GM21737 (cell line): ENCODE data around the gene CABLES1.
A peak's percentile ranks its signal among the peaks of the same experiment; 100 is the strongest.

ENCODE experiments used
- ATAC-seq: cut with Tn5 transposase; IDR thresholded peaks from one replicate; pipeline ENCODE4 v1.9.1; 2021; ENCODE audit warnings: mild to moderate bottlenecking, moderate library complexity; ENCODE audit not compliant: unreplicated experiment

The CABLES1 gene

DNA sequence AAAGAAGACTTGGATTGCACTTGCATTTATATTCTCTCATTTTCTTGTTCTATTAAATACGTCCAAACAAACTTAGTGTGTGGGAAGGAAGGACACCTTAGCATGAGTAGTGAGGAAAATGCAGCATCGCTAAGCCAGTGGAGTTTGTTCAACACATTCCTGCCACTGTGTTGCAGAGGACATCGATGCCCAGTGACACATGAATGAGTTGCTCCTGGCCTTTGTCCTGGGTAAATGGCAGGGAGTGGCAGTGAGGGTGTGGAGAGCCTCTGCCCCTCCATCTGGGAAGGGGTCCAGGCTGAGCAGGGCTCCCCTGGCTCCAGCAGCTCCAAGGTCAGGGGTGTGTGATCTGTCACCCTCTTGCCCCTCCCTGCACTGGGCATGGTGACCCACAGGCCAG lies 75.9 kb downstream of the CABLES1 start:
- ATAC-seq: no peak

DNA sequence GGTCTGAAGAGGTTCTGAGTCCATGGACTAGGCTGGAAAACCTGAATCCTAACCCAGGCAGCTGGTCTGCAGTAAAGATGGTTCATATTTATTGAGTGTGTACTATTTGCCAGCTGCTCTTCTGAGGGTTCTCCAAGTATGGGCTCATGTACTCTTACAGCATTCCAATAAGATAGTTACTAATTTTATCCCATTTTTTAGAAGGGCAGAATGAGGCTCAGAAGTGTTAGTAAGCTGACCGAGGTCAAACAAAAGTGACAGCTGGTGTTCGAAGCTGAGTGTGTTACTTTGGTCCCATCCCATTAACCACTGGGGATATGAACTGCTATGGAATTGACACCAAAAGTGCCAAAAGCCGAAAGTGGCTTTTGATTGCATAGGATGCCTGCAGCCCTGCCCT lies 76.9 kb downstream of the CABLES1 start:
- no peak for ATAC-seq

DNA sequence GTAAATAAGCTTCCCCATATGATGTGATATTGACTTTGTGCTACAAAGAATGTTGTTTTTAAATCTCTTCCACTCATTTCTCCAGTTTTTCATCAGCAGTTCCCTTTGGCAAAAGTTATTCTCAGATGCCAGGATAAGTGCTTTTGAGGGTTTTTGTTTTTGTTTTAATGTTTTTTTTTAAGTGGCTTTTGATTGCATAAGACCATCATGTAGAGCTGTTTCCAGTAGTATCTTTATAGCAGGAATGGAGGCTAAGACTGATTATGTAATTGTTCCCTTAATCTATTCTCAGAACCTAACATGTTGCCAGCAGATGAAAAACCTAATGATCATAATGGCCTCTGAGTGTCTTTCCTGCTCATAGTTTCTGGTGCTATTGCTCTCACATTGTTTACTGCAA lies 77.9 kb downstream of the CABLES1 start:
- no peak for ATAC-seq

DNA sequence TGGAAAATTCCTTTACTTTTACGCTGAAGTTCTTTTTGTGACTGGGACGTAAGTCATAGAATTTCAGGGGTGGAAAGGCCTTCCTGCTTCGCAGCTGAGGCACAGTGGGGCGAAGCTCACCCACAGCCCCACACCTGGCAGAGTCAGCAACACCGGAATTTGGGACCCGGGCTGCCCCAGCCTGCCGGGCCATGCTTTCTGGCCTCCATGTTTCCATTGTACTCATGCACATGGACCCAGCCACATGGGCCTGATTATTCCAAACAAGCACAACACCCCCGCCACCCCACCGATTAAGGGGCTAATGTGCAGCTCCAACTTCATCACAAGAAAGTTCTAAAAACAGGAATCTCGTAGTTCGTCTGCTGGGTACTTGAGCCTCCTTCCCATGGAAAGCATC lies 82.5 kb downstream of the CABLES1 start:
- ATAC-seq: no peak

DNA sequence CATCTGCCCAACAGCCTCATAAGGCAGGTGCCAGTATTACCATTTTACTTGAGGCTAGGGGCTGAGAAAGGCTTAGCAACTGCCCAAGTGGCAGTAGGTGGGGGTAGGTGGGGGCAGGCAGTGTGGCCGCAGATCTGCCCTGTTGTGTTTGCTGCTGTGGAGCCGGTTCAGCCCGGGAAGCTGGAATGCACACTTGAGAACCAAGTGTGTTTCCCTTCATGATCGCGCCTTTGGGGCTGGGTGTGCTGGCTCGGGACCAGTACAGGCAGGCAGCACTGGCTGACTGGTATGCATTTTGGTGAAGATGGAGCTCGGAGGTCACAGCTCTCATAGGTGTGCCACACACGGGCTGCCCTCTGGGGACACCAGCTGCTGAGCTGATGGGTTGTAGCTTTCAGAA lies 85.1 kb downstream of the CABLES1 start:
- ATAC-seq: no peak

DNA sequence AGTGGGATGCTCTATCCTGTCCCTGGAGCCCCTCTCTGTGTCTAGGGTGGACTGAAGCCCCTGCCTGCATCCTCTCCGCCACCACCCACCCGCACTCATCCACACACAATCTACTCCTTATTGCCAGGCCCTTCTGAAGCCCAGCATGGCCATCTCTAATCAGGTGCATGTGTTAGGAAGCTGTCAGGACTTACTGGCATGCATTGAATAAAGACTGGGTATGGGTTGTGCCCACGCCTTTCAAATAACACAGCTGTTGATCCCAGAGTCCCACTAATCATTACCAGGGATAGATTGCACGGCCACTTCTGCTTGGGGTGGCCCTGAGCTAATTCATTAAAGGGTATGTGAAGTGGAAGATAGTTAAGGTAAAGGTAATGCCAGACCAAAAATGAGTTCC lies 88.4 kb downstream of the CABLES1 start:
- no peak for ATAC-seq

DNA sequence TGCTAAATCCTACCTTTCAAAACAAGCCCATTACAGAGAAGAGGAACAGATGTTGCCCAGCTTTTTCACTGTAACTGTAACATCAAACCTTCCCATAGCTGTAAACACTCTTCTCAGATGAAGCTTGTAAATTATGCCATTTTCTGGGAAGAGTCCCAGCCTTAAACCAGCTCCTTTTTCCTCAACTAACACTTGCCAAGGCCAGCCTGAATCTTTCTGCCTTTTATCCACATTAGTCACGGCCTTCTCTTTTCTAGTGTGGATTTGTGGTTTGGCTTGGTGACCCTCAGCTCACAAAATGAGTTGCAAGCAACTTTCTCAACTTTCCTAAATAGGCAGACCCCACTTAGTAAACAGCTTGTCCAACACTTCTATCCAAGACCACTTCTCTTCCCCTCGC lies 90.2 kb downstream of the CABLES1 start:
- no peak for ATAC-seq

DNA sequence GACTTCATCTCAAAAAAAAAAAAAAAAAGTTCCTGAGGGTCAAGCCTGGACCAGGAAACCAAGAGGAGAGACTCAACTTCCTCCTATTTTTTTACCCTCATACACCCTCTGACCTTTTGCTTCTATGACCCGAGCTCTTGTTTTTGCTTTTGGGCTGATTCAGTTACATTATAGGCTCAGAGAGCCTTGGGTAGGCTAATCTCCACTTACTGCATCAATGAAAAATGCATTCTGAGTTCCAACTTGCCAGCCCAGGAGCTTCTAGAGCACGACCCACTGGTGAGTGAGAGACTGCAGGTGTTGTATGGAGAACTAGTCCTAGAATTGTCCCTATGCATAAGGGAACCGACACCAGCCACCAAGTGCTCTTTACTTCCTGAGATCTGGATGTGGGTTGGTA lies 91.1 kb downstream of the CABLES1 start:
- ATAC-seq: no peak

DNA sequence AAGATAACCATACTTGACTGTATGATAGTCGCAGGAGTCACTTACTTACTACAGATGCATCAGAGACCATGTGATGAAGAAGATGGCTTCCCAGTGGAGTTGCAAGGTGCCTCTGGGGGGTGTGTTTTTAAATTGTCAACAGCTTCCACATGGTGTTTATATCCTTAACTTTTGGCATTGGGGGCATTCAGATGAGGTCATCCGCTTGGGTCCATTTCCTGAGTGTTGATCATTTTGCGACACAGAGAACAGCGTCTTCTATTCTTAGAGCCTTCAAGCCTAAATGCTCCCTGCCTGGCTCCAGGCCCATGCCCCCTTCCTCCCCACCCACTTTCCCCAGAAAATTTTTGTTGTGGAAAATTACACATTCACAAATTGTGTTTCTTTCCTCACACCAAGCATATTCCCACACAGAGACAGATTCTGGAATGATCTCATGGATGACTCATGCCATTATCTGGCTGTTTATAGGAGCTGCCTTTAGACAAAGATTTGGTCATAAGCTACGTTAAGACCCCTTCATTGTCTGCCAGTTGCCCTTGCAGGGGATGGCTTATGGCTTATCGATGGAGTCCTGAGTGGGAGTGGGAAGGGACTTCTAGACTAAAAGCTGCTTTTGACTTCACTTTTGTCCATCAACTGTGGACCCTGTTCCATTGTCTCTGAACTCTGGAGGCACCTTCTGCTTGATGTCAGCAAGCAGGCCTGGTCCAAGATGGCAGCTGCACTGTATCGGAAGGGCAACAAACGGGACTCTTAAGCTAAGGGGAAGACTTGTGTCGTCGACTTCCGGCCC lies 91.8 kb downstream of the CABLES1 start:
- no peak for ATAC-seq

DNA sequence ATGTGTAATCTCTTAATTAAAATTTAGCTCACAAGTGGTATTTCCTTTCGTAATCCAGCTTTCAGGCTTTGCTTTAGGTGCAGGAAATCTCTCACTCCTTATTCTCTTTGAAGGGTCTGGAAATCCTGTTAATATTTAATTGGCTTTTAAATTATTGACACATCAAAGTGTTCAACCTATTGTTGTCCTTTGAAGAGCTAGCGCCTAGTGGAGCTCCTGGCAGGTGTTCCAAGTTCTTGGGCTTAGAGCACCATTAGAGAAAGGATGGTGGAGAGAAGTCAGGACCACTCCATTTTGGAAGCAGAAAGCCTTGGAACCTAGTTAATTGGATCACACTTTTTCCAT lies 92.4 kb downstream of the CABLES1 start:
- no peak for ATAC-seq

DNA sequence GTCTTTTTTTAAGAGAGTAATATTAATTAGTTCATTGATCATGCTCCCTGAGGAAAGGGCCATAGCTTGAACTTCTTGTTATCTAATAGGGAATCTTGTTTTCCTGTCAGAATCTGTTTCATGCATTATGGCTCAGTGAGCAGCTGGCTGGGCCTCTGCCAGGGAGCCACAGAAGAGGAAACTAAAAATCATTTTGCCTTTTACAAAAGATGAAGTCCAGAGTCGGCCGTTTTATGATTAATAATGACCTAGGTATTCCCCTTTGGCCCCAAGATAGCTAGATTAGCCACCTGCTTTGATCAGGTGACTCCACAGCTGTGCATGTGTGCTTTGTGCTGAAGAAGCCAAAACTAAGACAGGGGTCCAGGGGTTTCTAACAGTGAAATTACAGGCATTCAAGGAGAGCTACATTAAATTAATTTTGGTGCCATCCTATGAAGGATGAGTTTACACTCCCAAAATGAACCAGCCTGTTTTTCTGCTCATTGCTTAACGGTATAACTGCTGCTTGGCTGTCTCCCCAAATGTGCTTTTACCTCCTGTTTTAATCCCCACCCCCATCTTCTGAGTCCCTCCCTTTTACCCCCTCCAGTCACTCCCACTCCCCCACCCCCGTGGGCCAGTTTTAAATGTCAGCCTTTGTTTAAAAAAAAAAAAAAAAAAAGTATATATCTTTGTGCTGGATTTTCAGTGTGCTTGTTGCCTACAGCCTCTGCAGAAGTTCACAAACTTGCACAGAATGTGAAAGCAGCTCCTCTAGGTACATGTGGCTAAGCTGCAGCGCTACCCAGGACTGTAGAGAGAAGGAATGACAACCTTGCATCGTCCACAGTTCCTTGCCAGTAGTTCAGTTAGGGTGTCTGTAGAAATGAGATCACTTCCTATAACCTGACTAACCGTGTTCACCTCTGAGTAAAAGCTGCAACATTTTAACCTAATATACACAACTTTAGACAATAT lies 93.1 kb downstream of the CABLES1 start:
- peak; percentile 38 for ATAC-seq

DNA sequence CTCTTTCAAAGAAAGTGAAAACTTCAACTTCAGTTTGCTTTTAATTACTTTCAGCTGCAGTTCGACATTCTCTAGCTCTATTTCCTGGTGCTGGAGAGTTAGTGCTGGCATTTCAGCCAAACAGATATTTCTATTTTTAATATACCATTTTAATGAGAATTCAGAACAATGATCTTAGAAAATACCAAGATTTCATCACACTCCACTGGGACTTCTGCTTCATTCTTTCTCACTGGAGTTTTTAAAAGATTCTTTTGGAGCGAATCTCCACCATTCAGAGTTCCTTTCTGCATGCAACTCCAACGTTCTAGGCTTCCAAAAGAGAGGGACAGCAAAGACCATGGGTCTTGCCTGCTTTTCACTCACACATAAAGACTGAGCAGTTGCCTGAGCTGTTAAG lies 94.2 kb downstream of the CABLES1 start:
- ATAC-seq: no peak

DNA sequence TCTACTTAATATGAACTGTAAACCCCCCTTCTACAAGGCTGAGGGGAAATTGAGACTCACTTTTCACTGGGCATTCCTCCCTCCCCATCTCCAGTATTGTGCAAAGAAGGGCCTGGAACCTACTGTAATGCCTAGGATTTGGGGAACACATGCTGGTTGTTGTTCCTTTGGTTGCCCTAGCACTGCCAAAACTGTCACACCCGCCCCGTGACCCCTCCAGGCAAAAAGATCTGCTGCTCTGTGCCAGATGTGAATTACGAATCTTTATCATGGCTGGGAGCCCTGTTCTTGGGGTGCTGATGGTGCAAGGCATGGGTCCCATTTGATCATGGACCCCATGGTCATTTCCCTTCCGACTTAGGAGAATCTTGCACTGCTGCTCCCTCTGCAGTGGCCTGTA lies 95.4 kb downstream of the CABLES1 start:
- ATAC-seq: no peak

DNA sequence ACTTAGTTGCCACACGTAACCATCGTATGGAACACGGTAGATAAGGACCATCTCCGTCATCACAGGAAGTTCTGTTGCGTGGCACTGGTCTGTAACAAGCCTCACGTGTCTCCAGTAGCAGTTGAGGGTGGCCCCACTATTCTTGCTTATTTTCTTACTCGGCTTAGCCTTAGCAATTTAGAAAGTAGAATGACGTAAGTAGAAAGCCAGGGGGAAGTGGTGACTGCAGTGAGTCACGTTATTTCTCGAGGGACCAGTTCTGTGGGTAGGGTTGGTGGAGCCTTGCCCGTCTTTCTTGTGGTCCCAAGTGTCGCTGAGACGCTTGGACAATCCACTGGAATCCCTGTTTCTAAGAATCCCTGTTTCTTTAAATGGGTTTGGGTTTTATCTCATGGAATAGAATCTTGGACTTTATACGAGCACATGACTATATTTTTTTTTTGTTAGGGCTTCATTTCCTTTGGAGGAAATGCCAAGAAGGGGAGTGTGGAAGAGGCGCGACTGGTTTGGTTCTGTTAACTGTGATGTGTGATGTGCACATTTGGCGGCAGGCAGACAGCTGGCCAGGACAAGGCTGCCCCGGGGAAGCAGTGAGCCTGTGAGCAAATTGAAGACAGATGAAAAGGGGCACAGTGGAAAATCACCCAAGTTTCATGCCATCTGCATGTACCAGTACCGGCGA lies 96.2 kb downstream of the CABLES1 start:
- peak; percentile 74 for ATAC-seq

DNA sequence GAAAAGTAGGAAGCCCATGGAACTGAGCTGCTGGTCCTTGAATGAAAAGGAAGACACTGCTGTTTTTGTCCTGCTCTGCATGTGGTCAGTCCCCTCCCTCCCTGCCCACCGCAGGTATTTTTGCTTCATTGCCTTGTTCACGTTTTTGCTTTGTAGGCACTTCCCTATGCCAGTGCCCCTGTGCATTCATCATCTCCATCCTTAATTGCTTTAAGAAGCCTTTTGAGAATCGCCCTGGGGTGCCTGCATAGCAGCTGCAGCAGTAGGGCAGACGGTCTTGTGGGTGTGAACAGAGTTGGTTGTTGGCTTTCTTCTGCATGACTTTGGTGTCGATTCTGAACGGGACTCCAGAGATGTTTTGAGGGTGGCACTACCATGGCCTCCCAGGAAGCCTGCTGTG lies 97.0 kb downstream of the CABLES1 start:
- no peak for ATAC-seq

DNA sequence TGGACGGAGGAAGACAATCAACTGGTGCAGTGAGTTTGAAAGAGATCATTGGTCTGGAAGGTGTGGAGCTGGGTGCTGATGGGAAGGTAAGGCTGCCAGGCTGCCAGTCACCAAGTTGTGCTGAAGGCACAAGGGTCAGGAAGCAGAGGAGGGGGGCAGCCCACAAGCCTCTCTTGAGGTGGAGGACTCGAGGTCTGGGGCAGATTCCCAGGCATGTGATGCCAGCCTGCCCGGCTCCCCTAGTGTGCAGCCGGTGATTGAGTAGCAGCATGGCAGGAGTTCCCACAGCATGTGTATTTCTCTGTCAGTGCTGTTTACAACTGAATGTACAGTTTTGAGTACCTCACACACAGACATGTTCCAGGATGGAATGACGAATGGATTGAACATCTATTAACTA lies 99.3 kb downstream of the CABLES1 start:
- no peak for ATAC-seq

DNA sequence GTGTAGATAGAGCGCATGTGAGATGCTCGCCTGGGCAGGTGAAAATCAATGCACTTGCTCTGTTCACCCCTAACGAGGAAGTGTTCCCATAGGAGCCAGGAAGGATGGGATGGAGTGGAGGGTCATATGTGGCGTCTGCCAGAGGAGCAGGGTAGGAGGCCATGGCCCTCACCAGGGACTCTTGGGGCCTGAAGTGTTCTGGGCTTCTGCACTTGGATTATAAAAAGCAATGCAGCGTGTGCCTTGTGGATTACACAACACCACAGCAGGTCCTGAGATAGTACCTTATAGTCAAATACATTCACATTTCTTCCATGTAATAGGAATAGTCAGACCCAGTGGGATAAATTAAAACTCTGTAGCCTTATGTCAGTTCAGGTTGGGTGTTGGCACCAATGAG lies 100.1 kb downstream of the CABLES1 start:
- no peak for ATAC-seq

DNA sequence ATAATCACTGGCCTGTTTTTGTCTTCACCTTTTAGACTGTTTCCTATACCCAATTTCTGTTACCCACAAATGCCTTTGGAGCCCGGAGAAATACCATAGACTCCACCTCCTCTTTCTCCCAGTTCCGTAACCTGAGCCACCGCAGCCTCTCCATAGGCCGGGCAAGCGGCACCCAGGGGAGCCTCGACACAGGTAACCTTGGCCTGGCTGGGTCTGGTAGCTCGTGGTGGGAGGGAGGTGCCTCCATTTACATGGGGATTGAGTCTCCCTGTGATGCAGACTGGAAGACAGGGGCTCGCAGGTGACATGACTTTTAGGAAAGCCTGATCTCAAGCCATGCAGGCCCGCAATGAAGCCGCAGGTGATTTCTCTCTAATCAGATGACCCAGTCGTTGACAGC lies 100.6 kb downstream of the CABLES1 start:
- no peak for ATAC-seq

DNA sequence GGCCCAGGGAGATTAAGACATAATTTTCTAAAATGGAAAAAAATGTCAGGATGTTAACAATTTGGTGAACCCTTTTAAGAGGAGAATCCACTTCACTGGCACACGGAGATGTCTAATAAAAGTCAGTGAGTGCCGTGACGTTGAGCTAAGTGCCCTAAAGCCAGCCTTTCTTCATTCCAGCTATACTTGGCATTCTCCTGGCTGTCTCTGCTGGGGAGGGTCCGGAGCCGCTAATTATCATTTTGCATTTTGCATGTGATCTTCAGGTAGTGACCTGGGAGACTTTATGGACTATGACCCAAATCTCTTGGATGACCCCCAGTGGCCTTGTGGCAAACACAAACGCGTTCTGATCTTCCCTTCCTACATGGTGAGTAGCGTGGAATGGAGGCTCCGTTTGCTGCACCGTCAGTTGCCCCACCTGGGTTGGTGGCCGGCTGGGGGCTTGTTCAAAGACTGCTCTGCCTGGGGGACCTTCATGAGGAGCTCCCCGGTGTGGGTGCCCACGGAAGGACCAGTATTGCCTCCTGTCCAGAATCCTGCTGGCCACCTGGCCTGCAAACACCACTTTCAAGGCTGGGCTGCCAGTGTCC lies 101.7 kb downstream of the CABLES1 start:
- no peak for ATAC-seq

DNA sequence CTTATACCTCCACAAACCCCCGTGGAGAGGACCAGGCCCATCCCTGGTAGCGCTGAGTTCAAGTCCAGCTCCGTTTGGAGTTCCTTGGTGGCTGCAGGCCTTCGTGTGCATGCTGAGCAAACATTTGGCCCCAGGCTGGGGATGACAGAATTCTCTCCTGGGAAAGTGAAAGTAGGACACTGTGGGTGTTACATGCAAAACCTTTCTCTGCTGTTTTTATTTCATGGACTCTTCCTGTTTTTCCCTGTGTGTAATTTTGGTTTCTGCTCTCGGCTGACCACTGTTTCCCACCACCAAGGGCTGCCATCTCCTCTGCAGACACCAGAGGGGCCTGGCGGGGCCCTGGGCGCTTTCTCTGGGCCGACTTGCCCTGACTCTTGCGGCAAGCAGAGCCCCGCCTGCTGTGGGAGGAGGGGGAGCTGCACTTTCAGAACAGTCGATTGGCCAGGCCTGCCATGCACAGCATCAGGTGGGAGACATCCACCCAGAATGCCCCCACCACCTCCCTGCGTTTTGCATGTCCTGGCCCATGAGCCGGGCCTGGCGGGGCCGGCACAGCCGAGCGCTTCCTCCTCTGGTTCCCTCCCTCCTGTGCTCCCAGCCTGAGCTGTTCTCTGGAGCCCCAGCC lies 102.4 kb downstream of the CABLES1 start:
- peak; percentile 51 for ATAC-seq

DNA sequence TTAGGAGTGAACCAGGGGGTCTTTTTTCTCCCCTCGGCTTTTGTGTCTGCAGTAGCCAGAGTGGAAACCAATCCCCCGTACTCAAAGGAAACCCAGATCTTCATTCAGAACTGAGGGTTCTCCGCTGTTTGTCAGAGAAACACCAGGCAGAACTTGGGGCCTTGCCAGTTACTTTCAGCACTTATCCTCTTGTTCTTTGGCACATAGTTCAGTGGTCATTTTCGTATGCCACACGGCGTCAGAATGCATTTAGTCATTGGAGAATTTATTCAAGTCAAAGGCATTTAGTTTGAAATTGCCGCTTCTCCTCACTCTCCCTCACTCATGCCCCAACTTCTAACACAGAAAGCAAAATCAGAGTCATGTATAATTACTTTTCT lies 102.9 kb downstream of the CABLES1 start:
- ATAC-seq: no peak
